Airway epithelial cell (primary cell): ENCODE results near the gene CDAN1. TPM values are rescaled to one million over a fixed set of nuclear protein-coding genes. Genes with fewer than 3 reads are reported as not detected.

Experiments
- total RNA-seq: library from RNA; depleted of rRNA; stranded (reverse); fragments of >200 nt; gene quantifications from 2 replicates; pipeline ENCODE4 v1.2.3, GENCODE V29; 2015

CDAN1 gene, protein sequence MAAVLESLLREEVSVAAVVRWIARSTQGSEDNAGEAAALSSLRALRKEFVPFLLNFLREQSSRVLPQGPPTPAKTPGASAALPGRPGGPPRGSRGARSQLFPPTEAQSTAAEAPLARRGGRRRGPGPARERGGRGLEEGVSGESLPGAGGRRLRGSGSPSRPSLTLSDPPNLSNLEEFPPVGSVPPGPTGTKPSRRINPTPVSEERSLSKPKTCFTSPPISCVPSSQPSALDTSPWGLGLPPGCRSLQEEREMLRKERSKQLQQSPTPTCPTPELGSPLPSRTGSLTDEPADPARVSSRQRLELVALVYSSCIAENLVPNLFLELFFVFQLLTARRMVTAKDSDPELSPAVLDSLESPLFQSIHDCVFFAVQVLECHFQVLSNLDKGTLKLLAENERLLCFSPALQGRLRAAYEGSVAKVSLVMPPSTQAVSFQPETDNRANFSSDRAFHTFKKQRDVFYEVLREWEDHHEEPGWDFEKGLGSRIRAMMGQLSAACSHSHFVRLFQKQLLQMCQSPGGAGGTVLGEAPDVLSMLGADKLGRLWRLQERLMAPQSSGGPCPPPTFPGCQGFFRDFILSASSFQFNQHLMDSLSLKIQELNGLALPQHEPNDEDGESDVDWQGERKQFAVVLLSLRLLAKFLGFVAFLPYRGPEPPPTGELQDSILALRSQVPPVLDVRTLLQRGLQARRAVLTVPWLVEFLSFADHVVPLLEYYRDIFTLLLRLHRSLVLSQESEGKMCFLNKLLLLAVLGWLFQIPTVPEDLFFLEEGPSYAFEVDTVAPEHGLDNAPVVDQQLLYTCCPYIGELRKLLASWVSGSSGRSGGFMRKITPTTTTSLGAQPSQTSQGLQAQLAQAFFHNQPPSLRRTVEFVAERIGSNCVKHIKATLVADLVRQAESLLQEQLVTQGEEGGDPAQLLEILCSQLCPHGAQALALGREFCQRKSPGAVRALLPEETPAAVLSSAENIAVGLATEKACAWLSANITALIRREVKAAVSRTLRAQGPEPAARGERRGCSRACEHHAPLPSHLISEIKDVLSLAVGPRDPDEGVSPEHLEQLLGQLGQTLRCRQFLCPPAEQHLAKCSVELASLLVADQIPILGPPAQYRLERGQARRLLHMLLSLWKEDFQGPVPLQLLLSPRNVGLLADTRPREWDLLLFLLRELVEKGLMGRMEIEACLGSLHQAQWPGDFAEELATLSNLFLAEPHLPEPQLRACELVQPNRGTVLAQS
- total RNA-seq, result 8.7 and 11.7 TPM in 2 replicates

DNA sequence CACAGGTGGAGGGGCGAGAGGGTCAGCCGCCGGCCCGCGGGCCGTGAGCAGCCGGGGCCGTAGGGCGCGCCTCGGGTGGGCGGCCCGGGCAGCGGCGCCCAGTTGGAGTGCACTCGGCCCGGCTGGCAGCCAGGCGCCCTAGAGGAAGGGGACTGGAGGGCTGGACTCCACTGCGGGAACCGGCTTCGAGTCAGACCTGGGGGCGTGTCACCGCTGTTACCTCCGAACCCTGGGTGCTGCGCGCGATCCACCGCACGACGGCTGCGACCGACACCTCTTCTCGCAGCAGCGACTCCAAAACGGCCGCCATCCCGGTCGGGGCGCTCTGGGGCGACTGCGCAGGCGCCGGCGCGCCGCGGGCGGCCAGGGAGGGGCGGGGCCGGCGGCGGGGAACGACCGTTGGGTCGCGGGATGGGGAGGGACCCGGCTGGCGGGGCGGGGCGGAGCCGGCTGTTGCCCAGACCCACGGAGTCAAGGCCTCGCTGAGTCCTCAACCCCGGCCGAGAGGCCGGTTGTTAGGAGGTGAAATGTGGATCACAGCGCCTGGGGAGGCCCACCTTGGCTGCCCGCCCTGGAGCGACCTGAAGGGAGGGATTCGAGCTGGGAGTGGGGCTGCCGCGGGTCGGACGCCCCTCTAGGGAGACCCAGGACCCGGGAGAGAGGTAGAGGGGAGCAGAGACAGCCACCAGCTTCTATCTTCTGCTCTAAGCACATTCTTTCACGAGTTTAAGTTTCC, at the start of gene CDAN1:
Gene CDAN1 (minus strand): TSS at position 336 of the 736 bp plus-strand sequence. CDS start 26 bp downstream, at position 310.

Other genes starting within 250 kb of the CDAN1 start
- 15.3 and 22.2 TPM in 2 replicates for gene ZNF106, start 246.0 kb downstream of the CDAN1 start, total RNA-seq
- 34.5 and 42.5 TPM in 2 replicates for gene SNAP23, start 241.5 kb downstream of the CDAN1 start, total RNA-seq
- gene LRRC57, start 188.3 kb downstream of the CDAN1 start, total RNA-seq, result 10.7 and 19.0 TPM in 2 replicates
- 34.4 and 54.6 TPM in 2 replicates for gene HAUS2, start 188.3 kb downstream of the CDAN1 start, total RNA-seq
- 0.51 and 1.3 TPM in 2 replicates for gene STARD9, start 161.5 kb downstream of the CDAN1 start, total RNA-seq
- 7.1 and 12.5 TPM in 2 replicates for gene TTBK2, start 183.7 kb upstream of the CDAN1 start, total RNA-seq